Measurements from ENCODE around the gene TSPAN4.

The TSPAN4 gene

DNA sequence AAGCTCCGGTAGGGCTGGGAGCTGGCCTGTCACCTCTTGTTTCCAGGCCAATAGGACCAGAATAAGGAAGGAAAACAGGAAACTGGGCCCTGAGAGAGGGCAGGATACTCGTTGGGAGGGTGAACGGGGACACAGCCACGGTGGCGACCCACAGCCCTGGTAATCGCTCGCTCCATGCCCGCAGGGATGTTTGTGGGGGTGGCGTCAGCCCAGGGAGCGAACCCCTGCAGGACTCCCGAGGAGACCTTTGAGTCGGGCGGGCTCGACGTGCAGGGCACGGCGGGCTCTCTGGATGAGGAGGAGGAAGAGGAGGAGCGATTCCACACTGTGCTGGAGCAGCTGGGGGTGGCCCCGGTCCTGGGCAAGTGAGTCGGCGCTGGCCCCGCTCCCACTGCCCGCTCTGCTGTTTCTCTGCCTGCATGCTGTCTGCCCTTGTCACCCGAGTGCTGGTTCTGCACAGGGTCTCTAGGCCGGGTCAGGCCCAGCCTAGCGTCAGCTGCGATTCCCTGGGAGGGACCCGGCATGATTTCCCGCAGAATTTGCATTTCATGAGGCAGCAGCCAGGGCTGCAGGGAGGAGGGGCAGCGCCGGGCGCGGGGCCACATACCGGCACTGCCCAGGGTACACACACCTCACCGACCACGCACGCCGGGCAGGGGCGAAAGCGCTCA is 13.3 kb upstream of the TSPAN4 start:
- TF ChIP-seq ZNF8 (CRISPR knock-in tag; IDR thresholded peaks at IDR 0.05) = no peak
- TF ChIP-seq, protein P1, sequence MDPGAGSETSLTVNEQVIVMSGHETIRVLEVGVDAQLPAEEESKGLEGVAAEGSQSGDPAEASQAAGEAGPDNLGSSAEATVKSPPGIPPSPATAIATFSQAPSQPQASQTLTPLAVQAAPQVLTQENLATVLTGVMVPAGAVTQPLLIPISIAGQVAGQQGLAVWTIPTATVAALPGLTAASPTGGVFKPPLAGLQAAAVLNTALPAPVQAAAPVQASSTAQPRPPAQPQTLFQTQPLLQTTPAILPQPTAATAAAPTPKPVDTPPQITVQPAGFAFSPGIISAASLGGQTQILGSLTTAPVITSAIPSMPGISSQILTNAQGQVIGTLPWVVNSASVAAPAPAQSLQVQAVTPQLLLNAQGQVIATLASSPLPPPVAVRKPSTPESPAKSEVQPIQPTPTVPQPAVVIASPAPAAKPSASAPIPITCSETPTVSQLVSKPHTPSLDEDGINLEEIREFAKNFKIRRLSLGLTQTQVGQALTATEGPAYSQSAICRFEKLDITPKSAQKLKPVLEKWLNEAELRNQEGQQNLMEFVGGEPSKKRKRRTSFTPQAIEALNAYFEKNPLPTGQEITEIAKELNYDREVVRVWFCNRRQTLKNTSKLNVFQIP (CRISPR knock-in tag; IDR thresholded peaks at IDR 0.05; ENCODE audit: borderline replicate concordance, low read depth) = no peak
- TF ChIP-seq PPARA (CRISPR knock-in tag; IDR thresholded peaks at IDR 0.05; ENCODE audit: borderline replicate concordance) = no peak
- TF ChIP-seq, protein P2, sequence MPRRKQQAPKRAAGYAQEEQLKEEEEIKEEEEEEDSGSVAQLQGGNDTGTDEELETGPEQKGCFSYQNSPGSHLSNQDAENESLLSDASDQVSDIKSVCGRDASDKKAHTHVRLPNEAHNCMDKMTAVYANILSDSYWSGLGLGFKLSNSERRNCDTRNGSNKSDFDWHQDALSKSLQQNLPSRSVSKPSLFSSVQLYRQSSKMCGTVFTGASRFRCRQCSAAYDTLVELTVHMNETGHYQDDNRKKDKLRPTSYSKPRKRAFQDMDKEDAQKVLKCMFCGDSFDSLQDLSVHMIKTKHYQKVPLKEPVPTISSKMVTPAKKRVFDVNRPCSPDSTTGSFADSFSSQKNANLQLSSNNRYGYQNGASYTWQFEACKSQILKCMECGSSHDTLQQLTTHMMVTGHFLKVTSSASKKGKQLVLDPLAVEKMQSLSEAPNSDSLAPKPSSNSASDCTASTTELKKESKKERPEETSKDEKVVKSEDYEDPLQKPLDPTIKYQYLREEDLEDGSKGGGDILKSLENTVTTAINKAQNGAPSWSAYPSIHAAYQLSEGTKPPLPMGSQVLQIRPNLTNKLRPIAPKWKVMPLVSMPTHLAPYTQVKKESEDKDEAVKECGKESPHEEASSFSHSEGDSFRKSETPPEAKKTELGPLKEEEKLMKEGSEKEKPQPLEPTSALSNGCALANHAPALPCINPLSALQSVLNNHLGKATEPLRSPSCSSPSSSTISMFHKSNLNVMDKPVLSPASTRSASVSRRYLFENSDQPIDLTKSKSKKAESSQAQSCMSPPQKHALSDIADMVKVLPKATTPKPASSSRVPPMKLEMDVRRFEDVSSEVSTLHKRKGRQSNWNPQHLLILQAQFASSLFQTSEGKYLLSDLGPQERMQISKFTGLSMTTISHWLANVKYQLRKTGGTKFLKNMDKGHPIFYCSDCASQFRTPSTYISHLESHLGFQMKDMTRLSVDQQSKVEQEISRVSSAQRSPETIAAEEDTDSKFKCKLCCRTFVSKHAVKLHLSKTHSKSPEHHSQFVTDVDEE (CRISPR knock-in tag; IDR thresholded peaks at IDR 0.05) = no peak
- no peak for ATAC-seq

DNA sequence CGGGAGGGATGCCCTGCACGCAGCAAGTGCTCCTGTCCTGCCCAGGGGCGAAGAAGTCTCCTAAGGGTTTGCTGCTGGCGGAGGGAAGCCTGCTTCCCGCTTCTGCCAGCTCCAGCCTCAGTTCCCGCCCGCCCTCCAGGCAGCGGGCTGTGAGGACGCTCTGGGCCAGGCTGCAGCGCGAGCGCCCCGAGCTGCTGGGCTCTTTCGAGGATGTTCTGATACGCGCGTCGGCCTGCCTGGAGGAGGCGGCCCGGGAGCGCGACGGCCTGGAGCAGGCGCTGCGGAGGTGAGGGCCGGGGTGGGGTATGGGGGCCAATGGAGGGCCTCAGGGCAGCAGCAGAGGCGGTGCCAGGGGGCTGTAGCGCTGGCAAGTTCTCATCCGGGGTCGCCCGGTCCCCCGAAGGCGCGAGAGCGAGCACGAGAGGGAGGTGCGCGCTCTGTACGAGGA is 12.8 kb upstream of the TSPAN4 start:
- TF ChIP-seq ESRRG (CRISPR knock-in tag; IDR thresholded peaks at IDR 0.05) (no peak), TOX (CRISPR knock-in tag; IDR thresholded peaks at IDR 0.05; ENCODE audit: borderline replicate concordance) (no peak), SNAI2 (CRISPR knock-in tag; IDR thresholded peaks at IDR 0.05) (no peak), ZC3H10 (CRISPR knock-in tag; IDR thresholded peaks at IDR 0.05) (no peak), OSR1 (CRISPR knock-in tag; IDR thresholded peaks at IDR 0.05) (no peak), RARB (CRISPR knock-in tag; IDR thresholded peaks at IDR 0.05) (no peak), ISL1 (CRISPR knock-in tag; IDR thresholded peaks at IDR 0.05) (no peak), ZNF565 (CRISPR knock-in tag; conservative IDR thresholded peaks at IDR 0.05; ENCODE audit: low read depth) (no peak), TCF4 (CRISPR knock-in tag; IDR thresholded peaks at IDR 0.05; ENCODE audit: borderline replicate concordance) (no peak), BACH2 (CRISPR knock-in tag; IDR thresholded peaks at IDR 0.05; ENCODE audit: borderline replicate concordance) (no peak), ZFP30 (CRISPR knock-in tag; IDR thresholded peaks at IDR 0.05) (no peak), ZNF70 (CRISPR knock-in tag; IDR thresholded peaks at IDR 0.05) (no peak), CSDC2 (CRISPR knock-in tag; IDR thresholded peaks at IDR 0.05) (no peak), ZFP3 (CRISPR knock-in tag; IDR thresholded peaks at IDR 0.05) (no peak), GLIS3 (CRISPR knock-in tag; IDR thresholded peaks at IDR 0.05) (no peak)
- TF ChIP-seq, protein P1 (CRISPR knock-in tag; IDR thresholded peaks at IDR 0.05; ENCODE audit: borderline replicate concordance, low read depth) = no peak
- TF ChIP-seq, protein P3, sequence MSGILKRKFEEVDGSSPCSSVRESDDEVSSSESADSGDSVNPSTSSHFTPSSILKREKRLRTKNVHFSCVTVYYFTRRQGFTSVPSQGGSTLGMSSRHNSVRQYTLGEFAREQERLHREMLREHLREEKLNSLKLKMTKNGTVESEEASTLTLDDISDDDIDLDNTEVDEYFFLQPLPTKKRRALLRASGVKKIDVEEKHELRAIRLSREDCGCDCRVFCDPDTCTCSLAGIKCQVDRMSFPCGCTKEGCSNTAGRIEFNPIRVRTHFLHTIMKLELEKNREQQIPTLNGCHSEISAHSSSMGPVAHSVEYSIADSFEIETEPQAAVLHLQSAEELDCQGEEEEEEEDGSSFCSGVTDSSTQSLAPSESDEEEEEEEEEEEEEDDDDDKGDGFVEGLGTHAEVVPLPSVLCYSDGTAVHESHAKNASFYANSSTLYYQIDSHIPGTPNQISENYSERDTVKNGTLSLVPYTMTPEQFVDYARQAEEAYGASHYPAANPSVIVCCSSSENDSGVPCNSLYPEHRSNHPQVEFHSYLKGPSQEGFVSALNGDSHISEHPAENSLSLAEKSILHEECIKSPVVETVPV (CRISPR knock-in tag; IDR thresholded peaks at IDR 0.05) = no peak
- TF ChIP-seq, protein P4, sequence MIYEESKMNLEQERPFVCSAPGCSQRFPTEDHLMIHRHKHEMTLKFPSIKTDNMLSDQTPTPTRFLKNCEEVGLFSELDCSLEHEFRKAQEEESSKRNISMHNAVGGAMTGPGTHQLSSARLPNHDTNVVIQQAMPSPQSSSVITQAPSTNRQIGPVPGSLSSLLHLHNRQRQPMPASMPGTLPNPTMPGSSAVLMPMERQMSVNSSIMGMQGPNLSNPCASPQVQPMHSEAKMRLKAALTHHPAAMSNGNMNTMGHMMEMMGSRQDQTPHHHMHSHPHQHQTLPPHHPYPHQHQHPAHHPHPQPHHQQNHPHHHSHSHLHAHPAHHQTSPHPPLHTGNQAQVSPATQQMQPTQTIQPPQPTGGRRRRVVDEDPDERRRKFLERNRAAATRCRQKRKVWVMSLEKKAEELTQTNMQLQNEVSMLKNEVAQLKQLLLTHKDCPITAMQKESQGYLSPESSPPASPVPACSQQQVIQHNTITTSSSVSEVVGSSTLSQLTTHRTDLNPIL (CRISPR knock-in tag; IDR thresholded peaks at IDR 0.05; ENCODE audit: low read depth) = no peak
- TF ChIP-seq, protein P5, sequence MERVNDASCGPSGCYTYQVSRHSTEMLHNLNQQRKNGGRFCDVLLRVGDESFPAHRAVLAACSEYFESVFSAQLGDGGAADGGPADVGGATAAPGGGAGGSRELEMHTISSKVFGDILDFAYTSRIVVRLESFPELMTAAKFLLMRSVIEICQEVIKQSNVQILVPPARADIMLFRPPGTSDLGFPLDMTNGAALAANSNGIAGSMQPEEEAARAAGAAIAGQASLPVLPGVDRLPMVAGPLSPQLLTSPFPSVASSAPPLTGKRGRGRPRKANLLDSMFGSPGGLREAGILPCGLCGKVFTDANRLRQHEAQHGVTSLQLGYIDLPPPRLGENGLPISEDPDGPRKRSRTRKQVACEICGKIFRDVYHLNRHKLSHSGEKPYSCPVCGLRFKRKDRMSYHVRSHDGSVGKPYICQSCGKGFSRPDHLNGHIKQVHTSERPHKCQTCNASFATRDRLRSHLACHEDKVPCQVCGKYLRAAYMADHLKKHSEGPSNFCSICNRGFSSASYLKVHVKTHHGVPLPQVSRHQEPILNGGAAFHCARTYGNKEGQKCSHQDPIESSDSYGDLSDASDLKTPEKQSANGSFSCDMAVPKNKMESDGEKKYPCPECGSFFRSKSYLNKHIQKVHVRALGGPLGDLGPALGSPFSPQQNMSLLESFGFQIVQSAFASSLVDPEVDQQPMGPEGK (CRISPR knock-in tag; IDR thresholded peaks at IDR 0.05; ENCODE audit: borderline replicate concordance) = no peak
- ATAC-seq = no peak
